HEK293 (cell line): ENCODE results near the gene RALGAPA1.

Experiments used
- CTCF ChIA-PET: fragments of 350-600 bp; formaldehyde crosslinking; extraction: SDS; loops from one replicate; lab custom pipeline; 2021; ENCODE audit warnings: antibody characterized with exemption; lab: Yijun Ruan, JAX
- POLR2A ChIA-PET: fragments of 300-600 bp; formaldehyde crosslinking; extraction: SDS; loops from one replicate; lab custom pipeline; 2020; ENCODE audit warnings: antibody characterized with exemption, inconsistent platforms; lab: Yijun Ruan, JAX
- H3K27ac ChIP-seq: fragments of 200-500 bp; sonication (Bioruptor generic); 2 replicates; pipeline ENCODE4 v1.5.1; 2014; ENCODE audit warnings: low read depth, low read length, control low read depth, inconsistent platforms; ENCODE audit errors: extremely low read depth
- H3K36me3 ChIP-seq, 2 experiments: fragments of 200-500 bp in 1 of 2; sonication (Bioruptor generic) in 1 of 2; 1 replicate in 1 of 2; 2 replicates in 1 of 2; pipeline ENCODE4 v1.5.1; 2014 to 2017; ENCODE audit warnings: inconsistent platforms in 2 of 2, low read length in 2 of 2; ENCODE audit not compliant: control insufficient read depth in 2 of 2, insufficient read depth in 1 of 2
- H3K4me1 ChIP-seq: fragments of 200-500 bp; sonication (Bioruptor generic); 2 replicates; pipeline ENCODE4 v1.5.1; 2014; ENCODE audit warnings: mild to moderate bottlenecking, low read length, inconsistent platforms; ENCODE audit not compliant: control insufficient read depth, insufficient read depth
- H3K4me3 ChIP-seq: 2 replicates; pipeline ENCODE4 v1.5.1; 2011; ENCODE audit warnings: low read depth, mild to moderate bottlenecking, control low read depth, low read length, moderate library complexity
- H3K9me3 ChIP-seq: fragments of 200-500 bp; sonication (Bioruptor generic); 2 replicates; pipeline ENCODE4 v1.5.1; 2014; ENCODE audit warnings: low read depth, low read length, inconsistent platforms; ENCODE audit not compliant: control insufficient read depth, insufficient read depth
- GLI2 ChIP-seq: fragments of 450-650 bp; formaldehyde crosslinking; IDR thresholded peaks from 2 replicates; pipeline ENCODE4; 2017; ENCODE audit warnings: missing biosample characterization, missing genetic modification characterization, low read depth, borderline replicate concordance
- GLIS2 ChIP-seq: fragments of 450-650 bp; formaldehyde crosslinking; IDR thresholded peaks from 2 replicates; pipeline ENCODE4 v1.5.1; 2016; ENCODE audit warnings: missing biosample characterization, missing genetic modification characterization
- INSM2 ChIP-seq: fragments of 450-650 bp; formaldehyde crosslinking; IDR thresholded peaks from 2 replicates; pipeline ENCODE4 v1.5.1; 2016; ENCODE audit warnings: missing biosample characterization, missing genetic modification characterization
- SALL2 ChIP-seq: fragments of 450-650 bp; formaldehyde crosslinking; IDR thresholded peaks from 2 replicates; pipeline ENCODE4 v1.5.0; 2017; ENCODE audit warnings: missing biosample characterization, mild to moderate bottlenecking, missing genetic modification characterization, borderline replicate concordance
- TCF7L2 ChIP-seq: IDR thresholded peaks from 2 replicates; pipeline ENCODE4 v1.6.1; 2011; ENCODE audit warnings: low read depth, mild to moderate bottlenecking, inconsistent platforms, low read length, moderate library complexity, borderline replicate concordance
- TRIM28 ChIP-seq: IDR thresholded peaks from 2 replicates; pipeline ENCODE4 v1.6.1; 2011; ENCODE audit warnings: low read length, control low read depth, borderline replicate concordance
- ZBTB44 ChIP-seq: fragments of 450-650 bp; IDR thresholded peaks from 2 replicates; pipeline ENCODE4 v1.5.1; 2018; ENCODE audit warnings: missing biosample characterization, mild to moderate bottlenecking, missing genetic modification characterization
- ZNF133 ChIP-seq: fragments of 450-650 bp; formaldehyde crosslinking; IDR thresholded peaks from 2 replicates; pipeline ENCODE4 v1.5.1; 2016; ENCODE audit warnings: missing biosample characterization, missing genetic modification characterization
- ZNF140 ChIP-seq: fragments of 450-650 bp; formaldehyde crosslinking; IDR thresholded peaks from 2 replicates; pipeline ENCODE4 v1.5.1; 2016; ENCODE audit warnings: missing biosample characterization, missing genetic modification characterization
- ZNF211 ChIP-seq: fragments of 450-650 bp; formaldehyde crosslinking; IDR thresholded peaks from 2 replicates; pipeline ENCODE4 v1.5.1; 2016; ENCODE audit warnings: low read depth, missing biosample characterization, missing genetic modification characterization
- ZNF221 ChIP-seq: fragments of 450-650 bp; formaldehyde crosslinking; IDR thresholded peaks from 2 replicates; pipeline ENCODE4 v1.5.1; 2017; ENCODE audit warnings: missing biosample characterization, missing genetic modification characterization, borderline replicate concordance
- ZNF248 ChIP-seq: fragments of 450-650 bp; formaldehyde crosslinking; IDR thresholded peaks from 2 replicates; pipeline ENCODE4 v1.5.1; 2017; ENCODE audit warnings: missing biosample characterization, missing genetic modification characterization
- ZNF404 ChIP-seq: fragments of 450-650 bp; formaldehyde crosslinking; IDR thresholded peaks from 2 replicates; pipeline ENCODE4 v1.5.1; 2017; ENCODE audit warnings: missing biosample characterization, missing genetic modification characterization
- ZNF544 ChIP-seq: fragments of 450-650 bp; formaldehyde crosslinking; IDR thresholded peaks from 2 replicates; pipeline ENCODE4 v1.5.0; 2017; ENCODE audit warnings: missing biosample characterization, missing genetic modification characterization
- ZNF571 ChIP-seq: fragments of 450-650 bp; formaldehyde crosslinking; IDR thresholded peaks from 2 replicates; pipeline ENCODE4 v1.5.0; 2017; ENCODE audit warnings: missing biosample characterization, missing genetic modification characterization
- ZNF658 ChIP-seq: fragments of 450-650 bp; formaldehyde crosslinking; IDR thresholded peaks from 2 replicates; pipeline ENCODE4; 2016; ENCODE audit warnings: missing biosample characterization, missing genetic modification characterization
- ZNF776 ChIP-seq: fragments of 450-650 bp; formaldehyde crosslinking; IDR thresholded peaks from 2 replicates; pipeline ENCODE4 v1.5.0; 2017; ENCODE audit warnings: missing biosample characterization, missing genetic modification characterization, borderline replicate concordance
- ZNF837 ChIP-seq: fragments of 450-650 bp; formaldehyde crosslinking; IDR thresholded peaks from 2 replicates; pipeline ENCODE4 v1.5.1; 2016; ENCODE audit warnings: missing biosample characterization, missing genetic modification characterization
- ZSCAN16 ChIP-seq: fragments of 450-650 bp; formaldehyde crosslinking; IDR thresholded peaks from 2 replicates; pipeline ENCODE4 v1.5.1; 2016; ENCODE audit warnings: missing biosample characterization, missing genetic modification characterization

Gene RALGAPA1

GRCh38 chr14:35814371-35815005 is 5.4 kb upstream of the RALGAPA1 start (continued):
- TF ChIP-seq ZNF658 (no peak), ZNF133 (tag by site-specific recombination) (no peak), ZNF571 (no peak), ZNF140 (tag by site-specific recombination) (0 out of 2 replicates have a peak, but pooled peaks have one; percentile 17)

GRCh38 chr14:35810963-35811362 is 1.9 kb upstream of the RALGAPA1 start:
- Histone ChIP-seq H3K36me3 (no peaks in the 10 kb centered on the region), H3K4me3 (no peak overlapping the region), H3K4me1 (peaks cover 7% of the 10 kb centered on the region; the same call in 1 of the 2 replicates), H3K27ac (no peak overlapping the region), H3K9me3 (no peaks in the 10 kb centered on the region)
- POLR2A ChIA-PET: no interaction called here
- CTCF ChIA-PET: no interaction called here
- no peak for TF ChIP-seq ZSCAN16
- no peak for TF ChIP-seq GLI2
- TF ChIP-seq ZNF221 (tag by site-specific recombination): no peak
- TF ChIP-seq INSM2 (tag by site-specific recombination): no peak
- TF ChIP-seq ZNF248 (tag by site-specific recombination): no peak
- TF ChIP-seq GLIS2 (tag by site-specific recombination): no peak
- TF ChIP-seq ZNF837 (tag by site-specific recombination): no peak
- no peak for TF ChIP-seq ZNF544 (tag by site-specific recombination)
- no peak for TF ChIP-seq ZNF211
- TF ChIP-seq ZBTB44 (tag by site-specific recombination): no peak
- no peak for TF ChIP-seq SALL2
- TF ChIP-seq ZNF776 (tag by site-specific recombination): no peak

GRCh38 chr14:35809597-35809996 is 502 bp upstream of the RALGAPA1 start:
- CTCF ChIA-PET: no interaction called here

More at GRCh38 chr14:35809597-35809996, 502 bp upstream of the RALGAPA1 start:
- Histone ChIP-seq H3K4me3 (no peak overlapping the region), H3K9me3 (no peaks in the 10 kb centered on the region), H3K27ac (peak overlapping the region; percentile 95; the same call in 1 of the 2 replicates), H3K4me1 (peaks cover 7% of the 10 kb centered on the region; the same call in 1 of the 2 replicates), H3K36me3 (peaks cover 0 to 7% of the 10 kb centered on the region in 2 experiments; a peak in 1 of 3 replicates)
- POLR2A ChIA-PET: interaction anchor here (1.3 kb wide), 1 partner anchor 17 kb away, joined by 25 read pairs; the partner anchor contains the start of gene BRMS1L
- TF ChIP-seq GLI2 (0 out of 2 replicates have a peak, but pooled peaks have one; percentile 2), TCF7L2 (no peak), TRIM28 (no peak), ZNF404 (no peak)
